ENCODE measurements around the gene SUGCT.

Gene SUGCT

DNA sequence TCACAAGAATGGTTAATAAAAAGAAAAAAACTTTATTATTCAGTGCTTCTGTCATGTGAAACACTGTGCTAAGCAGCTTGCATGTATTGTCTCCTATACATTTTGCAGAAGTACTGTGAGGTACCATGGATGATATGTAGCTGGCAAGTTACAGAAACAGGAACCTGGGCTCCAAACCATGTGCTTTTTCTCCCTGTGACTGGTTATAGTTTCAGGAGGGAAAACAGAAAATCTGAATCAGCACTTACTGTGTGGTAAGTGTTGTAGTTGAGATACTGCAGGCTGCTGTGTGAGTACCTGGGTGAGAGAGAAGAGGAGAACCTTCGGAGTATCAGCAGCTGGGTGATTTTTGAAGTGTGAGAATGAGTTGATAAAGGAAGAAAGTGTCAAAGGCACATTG lies 285.0 kb downstream of the SUGCT start:
- no peak for FAIRE-seq

DNA sequence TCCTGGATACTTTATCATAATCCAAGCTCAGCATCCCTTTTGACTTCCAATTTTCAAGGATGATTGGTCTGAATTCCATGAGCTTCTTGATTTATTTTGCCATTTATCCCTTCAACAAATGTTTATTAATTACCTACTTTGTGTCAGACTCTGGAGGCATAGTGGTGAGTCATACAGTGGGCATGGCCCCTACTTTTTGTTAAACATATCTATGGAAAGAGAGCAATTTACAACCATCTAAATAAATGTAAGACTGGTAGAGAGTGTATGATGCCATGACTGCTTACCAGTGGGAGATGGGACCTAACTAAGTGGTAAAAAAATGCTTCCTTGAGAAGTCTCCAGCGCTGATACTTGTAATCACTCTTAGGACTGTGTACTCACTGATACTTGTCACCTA lies 286.6 kb downstream of the SUGCT start:
- FAIRE-seq, result no peak

DNA sequence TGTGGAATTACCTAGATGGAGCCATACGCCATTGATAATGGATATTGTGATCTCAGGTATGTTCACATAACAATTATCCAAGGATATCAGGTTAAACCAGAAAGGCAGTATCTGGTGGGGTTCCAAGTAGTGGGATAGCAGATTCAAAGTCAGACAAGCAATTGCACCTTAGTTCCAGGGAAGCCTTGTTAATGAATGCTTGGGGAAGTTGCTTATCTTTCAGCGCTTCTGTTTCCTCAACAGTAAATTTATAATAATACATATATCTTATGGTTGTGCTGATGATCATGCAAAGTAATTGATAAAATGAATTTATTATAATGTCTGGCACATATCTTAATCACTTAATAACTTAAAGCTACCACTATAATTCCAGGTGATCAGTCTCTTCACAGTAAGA lies 290.9 kb downstream of the SUGCT start:
- no peak for FAIRE-seq

DNA sequence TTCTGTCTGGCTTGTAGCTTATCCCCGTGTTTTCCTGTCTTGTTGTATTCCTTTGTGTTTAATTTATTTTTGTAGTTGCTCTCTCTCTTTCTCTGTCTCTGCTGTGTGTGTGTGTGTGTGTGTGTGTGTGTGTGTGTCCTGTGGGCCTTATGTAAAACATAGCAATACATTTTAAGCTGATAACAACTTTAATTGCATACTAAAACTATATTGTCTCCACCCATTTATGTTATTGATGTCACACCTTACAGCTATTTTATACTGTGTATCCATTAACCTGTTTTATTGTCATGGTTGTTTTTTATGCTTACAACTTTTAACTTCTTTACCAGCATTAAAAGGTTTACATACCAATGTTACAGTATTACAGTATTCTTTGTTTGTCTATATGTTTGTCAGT lies 293.6 kb downstream of the SUGCT start:
- no peak for FAIRE-seq

DNA sequence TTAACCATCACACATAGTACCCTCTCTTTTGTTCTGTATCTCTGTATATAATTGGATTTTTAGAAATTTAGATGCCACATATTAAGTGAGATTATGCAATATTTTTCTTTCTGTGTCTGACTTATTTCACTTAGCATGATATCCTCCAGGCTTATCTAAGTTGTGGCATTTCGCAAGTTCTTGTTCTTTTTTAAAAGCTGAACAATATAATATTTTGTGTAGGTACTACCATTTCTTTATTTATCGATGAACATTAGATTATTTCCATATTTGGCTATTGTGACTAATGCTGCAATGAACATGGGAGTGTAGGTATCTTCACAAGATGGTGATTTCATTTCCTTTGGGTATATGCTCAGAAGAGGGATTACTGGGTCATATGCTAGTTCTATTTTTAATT lies 295.0 kb downstream of the SUGCT start:
- FAIRE-seq, result no peak

DNA sequence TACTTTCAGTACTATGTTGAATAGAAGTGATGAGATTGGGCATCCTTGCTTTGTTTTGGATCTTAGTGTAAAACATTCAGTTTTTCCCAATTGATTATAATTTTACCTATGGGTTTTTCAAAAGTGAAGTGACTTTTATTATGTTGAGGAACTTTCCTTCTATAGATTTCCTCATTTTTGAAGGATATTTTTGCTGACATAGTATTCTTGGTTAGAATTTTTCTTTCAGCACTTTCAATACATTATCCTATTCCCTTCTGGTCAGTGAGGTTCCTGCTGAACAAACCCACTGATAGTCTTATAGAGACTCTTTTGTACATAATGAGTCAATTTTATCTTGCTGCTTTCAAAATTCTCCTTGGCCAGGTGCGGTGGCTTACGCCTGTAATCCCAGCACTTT lies 297.2 kb downstream of the SUGCT start:
- FAIRE-seq, result no peak

DNA sequence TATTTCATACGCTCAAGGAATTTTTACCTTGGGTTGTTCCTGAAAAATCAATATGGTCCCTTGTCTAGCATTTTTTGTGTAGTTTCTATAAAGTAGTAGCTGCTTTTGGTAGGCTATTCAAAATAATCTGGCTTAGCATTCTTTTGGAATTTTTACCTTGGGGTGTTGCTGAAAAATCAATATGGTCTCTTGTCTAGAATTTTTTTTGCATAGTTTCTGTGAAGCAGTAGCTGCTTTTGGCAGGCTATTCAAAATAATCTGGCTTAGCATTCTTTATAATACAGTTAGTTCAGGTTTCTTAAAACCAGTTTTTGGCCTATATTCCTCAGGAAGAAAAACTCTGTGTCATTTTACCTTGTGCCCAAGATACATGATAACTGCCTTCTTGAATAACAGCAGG lies 301.9 kb downstream of the SUGCT start:
- FAIRE-seq, result no peak

DNA sequence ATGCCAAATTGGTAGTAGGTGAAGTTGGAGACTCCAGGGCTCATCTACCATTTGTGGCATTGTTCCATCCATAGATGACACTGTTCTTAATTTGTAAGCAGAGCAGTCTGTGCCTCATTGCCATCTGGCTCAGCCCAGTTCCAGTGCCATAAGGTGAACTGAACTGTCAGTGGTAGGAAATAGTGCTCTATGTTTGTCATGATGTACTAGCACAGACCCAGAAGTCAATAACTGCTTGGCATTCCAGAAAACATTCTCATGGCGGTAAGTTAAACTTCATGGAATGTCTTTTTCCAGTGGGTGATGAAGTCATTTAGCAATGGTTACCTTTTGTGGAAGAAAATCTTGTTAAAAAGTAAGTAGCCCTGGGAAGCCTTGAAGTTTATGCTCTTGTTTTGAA lies 302.7 kb downstream of the SUGCT start:
- FAIRE-seq, result no peak

DNA sequence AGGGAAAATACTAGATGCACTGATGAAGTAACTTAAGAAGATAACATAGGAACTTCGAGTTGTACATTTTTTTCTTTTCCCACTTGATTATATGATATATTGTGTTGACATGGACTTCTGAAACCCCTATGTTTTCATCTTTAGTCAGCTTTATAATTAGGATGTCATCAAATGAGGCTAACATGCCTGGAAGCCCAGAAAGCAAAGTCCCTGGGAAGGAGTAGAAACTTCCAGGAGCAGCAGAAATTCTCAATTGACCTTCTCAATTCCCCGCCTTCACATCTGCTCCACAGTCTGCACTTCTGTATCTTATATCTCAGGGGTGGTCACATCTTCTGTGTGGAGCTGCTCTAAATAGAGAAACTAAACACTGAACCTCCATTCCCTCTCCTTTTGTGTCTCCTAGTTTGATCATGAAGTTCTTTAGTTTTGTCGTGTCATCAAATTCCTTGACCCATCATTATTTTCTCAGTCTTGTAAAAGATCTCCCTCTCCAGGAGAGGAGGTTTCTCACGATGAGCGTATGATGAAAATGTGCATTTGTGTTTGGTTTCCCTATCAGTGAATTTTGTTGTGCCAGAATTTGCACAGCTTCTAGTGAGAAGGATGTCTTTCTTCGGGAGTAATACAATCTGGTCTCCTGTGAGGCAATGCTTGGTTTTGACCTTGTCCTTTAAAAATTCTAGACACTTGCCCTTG lies 303.3 kb downstream of the SUGCT start:
- FAIRE-seq, result no peak

DNA sequence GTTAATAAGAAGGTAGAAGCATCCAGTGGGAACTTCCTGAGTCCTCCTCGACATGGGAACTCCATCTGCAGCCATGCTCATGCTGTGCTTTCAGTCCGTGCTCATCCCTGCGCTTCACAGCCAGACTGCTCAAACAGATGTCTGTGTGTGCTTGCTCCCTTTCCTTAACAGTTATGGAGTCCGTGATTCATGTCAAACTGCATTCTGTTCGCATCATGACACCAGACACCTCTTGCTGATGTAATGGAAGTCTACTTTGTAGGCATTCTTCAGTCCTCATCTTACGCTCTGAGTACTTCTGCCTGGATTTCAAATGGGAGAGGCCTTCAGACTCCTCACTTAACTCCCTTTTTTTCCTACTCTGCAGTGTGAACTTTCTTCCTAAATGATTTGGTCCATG lies 304.9 kb downstream of the SUGCT start:
- no peak for FAIRE-seq

DNA sequence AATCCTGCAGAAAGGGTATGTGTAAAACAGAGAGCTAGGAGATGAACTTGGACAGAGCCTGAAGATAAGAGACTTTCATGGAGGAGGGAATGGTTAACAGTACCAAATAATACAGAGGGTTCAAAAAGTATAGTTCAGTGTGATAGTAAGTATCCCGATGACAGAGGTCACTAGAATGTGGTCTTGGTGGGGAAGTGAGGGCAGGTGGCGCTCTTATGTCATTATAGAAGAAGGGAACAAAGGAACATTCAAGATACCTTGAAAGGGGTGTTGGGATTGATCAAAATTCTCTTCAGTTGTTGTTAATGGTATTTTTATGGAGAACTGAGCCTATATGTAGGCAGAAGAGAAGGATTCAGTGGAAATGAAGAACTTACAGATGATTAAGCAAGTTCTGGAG lies 312.5 kb downstream of the SUGCT start:
- no peak for FAIRE-seq

DNA sequence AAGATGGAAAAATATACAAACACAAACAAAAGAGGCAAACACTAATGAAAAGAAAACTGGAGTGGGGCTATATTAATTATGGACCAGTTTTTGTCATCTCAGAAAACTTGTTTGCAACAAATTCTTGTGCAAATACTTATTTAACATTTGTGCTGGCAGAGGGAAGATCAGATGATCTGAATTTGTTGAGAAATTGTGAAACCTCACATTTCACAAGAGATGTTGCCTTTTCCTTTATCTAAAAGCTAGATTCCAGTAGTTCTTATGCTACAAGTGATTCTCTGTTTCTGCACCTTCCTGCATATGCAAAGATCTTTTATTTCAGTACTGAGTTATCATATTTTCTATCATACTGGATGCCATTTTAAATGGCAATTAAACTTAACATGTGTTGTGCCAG lies 320.7 kb downstream of the SUGCT start:
- FAIRE-seq, result no peak

DNA sequence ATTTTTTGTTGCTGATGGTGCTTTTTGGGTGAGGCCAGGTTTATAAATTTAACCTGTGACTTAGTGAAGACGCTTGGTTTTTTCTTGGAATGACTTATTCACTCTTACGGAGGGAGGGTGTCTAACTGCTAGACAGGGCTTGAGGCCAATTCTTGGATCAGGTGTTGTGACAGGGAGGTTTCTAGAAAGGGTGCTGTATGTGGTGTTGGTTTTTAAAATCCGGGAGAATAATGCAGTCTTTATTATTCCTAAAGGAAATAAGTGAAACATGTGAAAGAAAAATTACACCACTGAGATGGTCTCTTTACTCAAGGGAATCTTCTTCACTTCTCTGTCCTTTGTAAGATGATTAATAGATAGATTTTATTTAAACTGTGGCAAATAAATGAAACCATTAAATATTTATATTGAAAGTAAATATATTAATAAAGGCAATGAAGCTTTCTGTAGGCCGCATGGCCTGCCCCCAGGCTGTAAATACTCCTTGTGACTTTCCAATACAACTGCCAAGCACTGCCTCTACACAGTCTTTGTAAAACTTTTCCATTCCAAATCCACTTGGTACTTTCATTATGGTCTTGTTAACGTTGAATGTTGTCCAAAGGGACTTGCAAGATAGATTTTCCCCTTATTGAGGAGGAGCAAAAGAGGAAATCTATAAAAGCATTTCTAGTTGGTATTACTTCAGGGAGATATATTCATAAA lies 323.1 kb downstream of the SUGCT start:
- no peak for FAIRE-seq

DNA sequence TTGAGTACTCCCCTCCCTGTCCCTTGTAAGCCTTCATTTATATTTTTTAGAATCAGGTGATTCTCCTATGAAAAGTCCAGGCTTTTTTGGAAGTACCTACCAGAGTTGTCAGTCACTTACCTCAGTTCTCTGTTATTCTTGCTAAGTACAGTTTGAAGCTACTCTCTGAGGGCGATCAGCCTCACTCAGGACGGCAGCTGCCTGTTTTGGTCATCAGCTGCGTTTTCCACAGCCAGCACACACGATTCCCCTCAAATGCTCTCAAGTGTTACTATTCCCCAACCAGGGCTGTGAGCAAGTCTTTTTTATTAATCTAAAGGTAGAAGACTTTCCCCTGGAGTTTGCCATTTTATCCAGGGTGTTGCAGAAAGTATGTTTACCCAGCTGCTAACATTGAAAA lies 328.6 kb downstream of the SUGCT start:
- no peak for FAIRE-seq

DNA sequence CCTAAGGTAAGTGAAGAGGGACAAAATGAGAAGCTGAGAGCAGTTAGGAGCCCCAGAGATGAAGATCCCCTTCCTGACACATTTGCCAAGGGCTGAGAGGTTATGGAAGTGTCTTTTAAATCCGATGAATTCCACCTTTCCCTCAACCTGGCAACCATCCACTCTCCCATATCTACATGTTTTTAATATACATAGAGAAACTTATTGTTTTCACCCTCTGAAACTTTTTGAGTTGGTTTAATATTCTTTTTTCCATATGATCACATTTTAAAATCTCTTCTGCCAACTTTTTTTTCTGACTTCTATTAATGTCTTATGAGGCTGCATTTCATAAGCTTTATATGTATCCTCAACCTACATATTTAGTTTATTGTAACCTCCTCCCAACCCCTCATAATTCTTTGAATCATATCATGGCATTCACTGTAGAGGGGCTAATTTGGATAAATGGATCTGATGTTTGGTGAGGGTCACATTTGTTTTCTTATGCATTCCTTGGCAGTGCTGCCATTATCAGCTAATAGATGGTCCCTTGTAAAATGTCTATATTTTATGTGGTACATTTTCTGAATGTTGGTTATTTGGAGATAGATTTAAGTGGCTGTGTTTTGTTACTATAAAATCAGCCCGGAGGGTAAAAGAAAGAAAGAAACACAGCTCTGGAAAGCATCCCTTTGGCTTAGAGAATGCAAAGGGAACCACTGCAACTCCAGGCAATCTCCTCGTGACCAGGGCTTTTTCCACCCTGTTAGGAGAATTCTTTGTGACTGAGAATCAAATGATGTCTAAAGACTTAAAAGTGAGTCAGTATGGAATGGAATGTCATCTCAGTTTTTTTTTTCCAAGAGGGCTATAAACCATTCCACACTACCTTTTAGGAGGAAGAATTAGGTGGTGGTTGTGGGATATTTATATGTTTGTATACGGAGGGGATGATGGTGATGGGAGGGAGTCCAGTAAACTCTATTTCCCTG lies 334.4 kb downstream of the SUGCT start:
- FAIRE-seq, result no peak

DNA sequence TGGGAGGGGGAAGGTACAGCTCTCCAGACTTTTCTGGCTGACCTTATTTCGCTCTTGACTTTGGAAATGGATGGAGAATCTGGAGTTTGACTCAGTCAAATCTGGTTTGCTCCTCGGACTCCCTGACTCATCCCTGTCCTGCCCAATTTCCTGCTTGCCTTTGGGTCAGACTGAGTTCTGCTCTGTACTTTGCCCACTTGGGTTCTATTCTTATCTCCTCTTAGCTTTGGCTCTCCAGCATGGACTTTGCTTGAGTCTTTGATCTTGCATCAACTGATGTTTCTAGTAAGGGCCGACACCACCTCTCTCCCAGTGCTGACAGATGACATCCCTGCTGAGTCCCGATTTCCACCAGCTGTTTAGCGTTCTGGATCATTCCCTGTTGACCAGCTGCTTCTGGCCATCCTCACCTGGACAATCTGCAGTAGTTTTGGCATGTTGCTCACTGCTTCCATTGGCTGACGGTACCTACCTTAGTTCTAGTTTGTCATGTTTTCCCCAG lies 335.3 kb downstream of the SUGCT start:
- FAIRE-seq, result no peak

DNA sequence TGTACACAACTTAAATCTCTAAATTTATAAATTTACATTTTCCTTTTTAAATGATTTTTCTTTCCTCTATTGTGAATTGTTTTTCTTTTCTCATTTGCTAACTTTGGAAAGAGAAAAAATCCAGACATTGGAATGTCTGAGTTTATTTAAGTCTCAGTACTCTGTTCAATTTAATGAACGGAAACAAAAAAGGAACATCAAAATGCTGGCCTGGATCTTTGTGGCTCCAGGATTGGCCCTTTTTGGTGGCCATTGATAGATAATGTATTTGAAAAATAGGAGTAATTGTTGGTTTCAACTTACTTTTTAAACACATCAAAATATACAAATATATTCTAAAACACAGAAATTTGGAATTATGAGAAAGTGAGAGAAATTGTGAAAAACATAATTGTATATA lies 336.0 kb downstream of the SUGCT start:
- no peak for FAIRE-seq

DNA sequence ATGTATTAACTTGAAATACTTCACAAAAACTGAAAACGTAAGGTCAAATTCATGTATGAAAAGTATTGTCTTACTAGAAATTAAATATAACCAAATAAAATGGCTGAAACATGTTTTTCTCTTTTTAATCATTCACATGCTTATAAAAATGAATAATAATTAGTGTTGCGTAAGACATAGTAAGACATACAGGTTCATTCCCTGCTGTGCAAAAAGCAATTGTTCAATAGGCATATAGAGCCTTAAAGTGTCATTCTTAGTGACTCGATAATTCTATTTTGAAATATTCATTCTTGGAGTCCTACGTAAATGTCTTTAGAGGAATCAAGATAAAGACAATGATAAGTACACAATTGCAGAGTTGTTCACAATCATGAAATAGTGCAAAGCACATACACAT lies 337.1 kb downstream of the SUGCT start:
- FAIRE-seq, result no peak

DNA sequence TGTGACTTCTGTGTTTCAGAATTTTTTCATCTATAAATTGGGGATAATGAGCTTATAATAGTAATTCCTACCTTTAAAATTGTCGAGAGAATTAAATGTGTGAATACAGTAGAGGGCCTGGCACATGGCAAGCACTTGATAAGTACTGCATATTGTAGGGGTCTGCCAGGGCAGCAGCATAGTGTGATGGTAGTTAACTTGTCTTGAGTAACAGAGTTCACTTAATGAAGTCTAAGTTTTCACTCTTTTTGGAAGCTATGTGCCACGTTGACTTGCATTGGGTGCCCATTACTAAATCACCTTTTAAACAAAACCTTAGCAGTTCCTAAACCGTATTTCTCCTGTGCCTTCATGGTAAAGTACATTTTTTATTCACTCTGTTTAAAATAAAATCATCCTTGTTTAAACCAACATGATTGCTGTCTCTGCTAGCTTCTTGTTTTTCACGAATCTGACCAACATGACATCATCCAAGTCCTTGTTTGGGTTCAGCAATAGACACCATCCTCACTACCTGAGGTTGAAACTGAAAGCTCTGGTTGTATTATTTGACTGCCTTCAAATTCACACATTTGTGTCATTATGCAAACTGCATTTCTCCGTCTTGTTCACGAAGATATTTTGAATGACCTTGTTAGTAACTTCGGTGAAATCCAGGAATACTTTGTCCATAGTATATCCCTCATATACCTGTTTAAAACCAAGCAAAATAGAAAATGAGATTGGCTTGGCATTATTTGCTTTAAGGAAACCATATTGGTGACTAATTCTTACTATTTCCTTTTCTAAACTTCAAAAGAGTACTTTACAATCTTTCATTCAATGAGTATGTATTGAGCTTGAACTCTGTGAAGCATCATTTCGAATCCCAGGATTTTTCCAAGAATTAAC lies 340.2 kb downstream of the SUGCT start:
- FAIRE-seq, result no peak

DNA sequence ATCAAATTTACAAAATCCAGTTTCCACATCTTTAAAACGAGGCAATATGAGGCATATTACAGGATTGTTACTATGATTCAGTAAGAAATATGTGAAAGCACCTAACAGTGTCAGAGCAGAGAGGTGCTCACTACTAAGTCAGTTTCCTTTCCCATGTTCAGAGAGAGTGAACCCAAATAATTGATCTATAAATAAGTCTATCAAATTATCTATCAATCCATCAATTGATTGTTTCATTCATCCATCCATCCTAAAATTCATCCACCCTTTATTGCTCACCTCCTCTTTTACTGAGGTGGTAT lies 340.8 kb downstream of the SUGCT start:
- FAIRE-seq, result no peak

DNA sequence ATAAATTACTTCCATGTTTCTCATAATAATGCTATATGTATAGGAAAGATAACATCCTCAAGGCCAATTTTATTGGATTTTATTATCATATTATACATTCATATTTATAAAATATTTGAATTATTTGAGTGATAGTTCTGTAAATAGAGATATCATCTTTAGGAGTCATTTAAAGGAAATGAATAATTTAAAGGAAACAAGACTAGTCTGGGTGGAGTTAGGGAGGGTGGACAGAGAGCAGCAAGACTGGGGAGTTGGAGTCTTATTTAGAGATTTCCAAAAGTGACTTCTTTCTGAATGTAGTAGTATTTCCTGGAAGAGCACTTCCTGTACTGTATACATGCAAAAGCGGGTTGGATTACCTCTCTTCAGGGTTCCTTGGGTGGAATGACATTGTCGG lies 342.3 kb downstream of the SUGCT start:
- no peak for FAIRE-seq

DNA sequence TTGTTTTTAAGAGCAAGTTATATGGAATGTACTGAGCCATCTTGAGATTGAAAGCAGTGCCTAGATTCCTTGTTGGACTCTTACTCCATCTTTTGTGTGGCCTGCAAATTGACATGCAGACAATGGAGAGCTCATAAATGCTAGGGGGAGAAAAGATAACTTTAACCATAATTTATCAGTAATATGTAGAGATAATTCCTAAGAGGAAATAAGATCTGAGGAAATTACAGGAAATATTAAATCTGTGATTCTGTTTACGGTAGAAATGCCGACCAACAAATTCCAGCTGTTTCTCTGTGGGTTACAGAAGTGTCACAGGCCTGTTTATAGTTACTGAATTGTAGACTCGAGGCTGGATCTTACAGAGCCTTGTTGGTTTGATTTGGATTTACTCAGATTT lies 348.0 kb downstream of the SUGCT start:
- no peak for FAIRE-seq

DNA sequence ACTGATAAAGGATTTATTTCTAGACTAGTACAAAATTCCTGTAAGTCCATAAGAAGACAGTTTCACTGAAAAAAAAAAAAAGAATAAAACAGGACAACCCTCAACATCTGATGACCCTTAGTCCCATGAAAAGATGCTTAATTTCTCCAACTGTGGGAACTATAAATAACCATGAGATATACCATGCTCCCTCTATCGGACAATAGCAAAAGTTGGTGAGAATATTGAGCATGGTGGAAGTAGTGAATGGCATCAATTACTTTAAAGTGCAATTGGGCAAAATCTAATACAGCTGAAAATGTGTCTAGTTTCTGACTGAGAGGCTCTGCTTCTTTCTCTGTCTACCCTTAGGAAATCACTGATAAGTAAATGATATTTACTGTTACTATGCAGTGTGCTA lies 348.8 kb downstream of the SUGCT start:
- FAIRE-seq, result peak; percentile 71
